Subcutaneous adipose tissue (tissue), 4 donors: ENCODE results near the gene TMCO6. TPM values are rescaled to one million over a fixed set of nuclear protein-coding genes. Genes with fewer than 3 reads are reported as not detected.

Experiments
- total RNA-seq, 4 donors: library from RNA; depleted of rRNA; stranded (reverse); fragments of >200 nt; gene quantifications; one replicate each; pipeline ENCODE4 v1.1.0, GENCODE V29; 2016
- TF ChIP-seq, protein P1 (sequence below): fragments of 450-650 bp; IDR thresholded peaks from one replicate; pipeline ENCODE4 v1.5.1; 2016; ENCODE audit warnings: low read depth, mild to moderate bottlenecking, control low read depth, antibody characterized with exemption, moderate library complexity

Gene TMCO6
- total RNA-seq, 4 donors from 2014 or later, result 11.4 to 64.5 (median 23.7) TPM

DNA sequence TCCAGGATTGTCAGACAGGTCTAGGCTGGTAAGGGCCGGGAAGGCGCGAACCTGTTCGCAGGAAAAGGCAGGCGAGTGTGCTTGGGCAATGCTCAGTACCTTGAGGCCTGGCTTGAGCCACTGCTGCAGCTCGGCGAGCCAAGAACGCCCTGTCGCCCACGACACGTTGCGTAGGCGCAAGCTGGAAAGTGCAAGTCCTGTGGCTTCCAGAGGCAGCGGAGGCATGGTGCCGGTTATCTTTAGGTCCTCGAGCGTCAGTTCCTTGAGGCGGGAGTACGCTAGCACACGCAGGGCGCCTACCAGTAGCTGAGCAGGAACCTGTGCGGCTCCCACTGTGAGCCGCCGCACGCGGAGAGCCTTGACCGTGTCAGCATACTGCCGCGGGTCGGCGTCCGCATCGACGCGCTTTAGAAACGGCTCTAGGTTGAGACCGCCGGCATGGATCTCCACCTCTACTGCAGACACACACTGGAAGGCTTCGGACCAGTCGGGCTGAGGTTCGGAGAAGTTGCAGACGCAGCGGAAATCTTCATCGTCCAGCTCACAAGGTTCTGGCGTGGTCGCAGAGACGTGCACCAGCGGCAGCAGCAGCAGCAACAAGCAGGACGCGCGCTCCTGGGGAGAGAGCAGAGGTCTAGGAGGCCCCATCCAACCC lies 6.8 kb upstream of the TMCO6 start:
- TF ChIP-seq, protein P1, sequence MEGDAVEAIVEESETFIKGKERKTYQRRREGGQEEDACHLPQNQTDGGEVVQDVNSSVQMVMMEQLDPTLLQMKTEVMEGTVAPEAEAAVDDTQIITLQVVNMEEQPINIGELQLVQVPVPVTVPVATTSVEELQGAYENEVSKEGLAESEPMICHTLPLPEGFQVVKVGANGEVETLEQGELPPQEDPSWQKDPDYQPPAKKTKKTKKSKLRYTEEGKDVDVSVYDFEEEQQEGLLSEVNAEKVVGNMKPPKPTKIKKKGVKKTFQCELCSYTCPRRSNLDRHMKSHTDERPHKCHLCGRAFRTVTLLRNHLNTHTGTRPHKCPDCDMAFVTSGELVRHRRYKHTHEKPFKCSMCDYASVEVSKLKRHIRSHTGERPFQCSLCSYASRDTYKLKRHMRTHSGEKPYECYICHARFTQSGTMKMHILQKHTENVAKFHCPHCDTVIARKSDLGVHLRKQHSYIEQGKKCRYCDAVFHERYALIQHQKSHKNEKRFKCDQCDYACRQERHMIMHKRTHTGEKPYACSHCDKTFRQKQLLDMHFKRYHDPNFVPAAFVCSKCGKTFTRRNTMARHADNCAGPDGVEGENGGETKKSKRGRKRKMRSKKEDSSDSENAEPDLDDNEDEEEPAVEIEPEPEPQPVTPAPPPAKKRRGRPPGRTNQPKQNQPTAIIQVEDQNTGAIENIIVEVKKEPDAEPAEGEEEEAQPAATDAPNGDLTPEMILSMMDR, result no peak

DNA sequence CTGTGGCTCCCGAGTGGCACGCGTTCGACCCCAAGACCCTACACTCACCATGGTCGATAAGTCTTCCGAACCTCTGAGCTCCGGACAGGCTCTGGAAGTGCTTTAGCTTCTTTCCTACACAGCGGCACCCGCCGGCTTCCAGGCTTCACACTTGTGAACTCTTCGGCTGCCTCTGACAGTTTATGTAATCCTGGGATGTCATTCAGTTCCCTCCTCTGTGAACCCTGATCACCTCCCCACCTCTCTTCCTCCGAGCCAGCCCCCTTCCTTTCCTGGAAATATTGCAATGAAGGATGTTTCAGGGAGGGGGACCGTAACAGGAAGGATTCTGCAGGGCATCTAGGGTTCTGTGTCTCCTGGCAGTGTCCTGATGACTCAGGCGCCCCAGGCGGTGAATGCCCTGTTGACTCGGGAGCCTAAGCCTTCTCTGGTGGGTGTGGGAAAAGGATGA lies 6.2 kb upstream of the TMCO6 start, which contains the start of gene CD14:
CD14 (minus strand) TSS at position 155 of the 451 bp plus-strand sequence; CDS start at position 51, 104 bp downstream.
- TF ChIP-seq, protein P1, result no peak

DNA sequence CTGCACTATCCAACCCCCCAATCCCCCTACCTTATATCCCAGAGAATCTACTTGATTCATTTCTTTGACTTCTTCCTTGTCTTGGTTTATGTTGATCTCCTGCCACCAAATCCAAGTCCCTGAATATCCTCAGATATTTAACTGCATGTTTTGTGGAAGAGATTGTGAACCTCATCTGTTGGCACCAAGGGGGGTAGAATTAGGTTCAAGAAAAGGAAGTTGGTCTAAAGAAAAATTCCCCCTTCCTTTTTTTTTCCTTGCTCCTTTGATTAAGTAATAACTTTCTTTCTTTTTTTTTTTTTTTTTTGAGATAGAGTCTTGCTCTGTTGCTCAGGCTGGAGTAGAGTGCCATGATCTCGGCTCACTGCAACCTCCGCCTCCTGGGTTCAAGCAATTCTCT lies 5.8 kb upstream of the TMCO6 start:
- TF ChIP-seq, protein P1, result no peak

DNA sequence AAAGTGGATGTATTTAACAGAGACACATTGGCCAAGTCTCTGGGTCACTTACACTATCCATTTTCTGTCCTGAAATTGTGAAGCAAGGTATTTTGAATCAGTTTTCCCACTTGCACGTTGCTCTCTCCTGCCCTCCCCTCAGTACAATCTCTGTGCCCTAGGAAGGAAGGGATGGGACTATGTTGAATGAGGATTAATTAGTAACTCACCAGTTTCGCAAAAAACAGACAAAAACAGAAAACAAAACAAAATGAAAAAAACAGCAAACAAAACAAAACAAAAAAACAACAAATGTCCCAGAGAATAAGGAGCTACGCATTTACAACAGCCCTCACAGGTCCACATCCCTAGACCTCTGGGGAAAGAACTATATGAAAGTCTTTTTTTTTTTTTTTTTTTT lies 5.1 kb upstream of the TMCO6 start:
- TF ChIP-seq, protein P1, result no peak

DNA sequence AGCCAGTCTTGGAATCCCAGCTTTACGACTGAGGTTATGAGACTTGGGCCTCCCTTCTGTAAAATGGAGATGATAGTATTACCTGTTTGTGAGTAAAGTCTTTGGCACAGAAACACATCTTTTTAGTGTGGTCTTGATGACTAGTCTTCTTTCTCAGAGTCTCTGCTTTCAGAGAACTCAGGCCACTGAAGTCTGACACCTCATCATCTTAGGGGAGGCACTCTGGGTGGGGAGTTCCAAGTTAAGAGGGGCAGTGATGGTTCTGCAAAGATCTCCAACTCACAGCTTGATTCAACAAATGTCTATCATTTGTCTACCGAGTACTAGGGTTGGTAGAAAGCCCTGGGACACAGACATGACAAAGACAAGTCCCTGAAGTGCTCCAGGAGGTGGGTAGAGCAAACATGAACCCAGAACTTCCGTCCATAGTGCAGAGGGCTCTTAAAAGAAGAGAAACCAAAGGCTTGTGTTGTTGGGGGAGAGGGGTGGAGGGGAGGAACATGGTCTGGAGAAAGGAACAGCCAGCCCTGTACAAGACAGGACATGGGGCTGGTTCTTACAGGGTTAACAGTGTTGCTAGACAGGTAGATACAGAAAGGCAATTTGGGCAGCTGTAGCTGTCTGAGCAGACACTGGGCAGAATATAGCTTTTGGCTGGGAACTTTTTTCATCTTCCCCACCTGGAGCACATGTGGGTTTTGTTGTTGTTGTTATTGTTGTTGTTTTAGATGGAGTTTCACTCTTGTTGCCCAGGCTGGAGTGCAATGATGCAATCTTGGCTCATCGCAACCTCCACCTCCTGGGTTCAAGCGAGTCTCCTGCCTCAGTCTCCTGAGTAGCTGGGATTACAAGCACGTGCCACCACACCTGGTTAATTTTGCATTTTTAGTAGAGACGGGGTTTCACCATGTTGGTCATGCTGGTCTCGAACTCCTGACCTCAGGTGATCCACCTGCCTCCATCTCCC lies 3.7 kb upstream of the TMCO6 start:
- TF ChIP-seq, protein P1, result no peak

DNA sequence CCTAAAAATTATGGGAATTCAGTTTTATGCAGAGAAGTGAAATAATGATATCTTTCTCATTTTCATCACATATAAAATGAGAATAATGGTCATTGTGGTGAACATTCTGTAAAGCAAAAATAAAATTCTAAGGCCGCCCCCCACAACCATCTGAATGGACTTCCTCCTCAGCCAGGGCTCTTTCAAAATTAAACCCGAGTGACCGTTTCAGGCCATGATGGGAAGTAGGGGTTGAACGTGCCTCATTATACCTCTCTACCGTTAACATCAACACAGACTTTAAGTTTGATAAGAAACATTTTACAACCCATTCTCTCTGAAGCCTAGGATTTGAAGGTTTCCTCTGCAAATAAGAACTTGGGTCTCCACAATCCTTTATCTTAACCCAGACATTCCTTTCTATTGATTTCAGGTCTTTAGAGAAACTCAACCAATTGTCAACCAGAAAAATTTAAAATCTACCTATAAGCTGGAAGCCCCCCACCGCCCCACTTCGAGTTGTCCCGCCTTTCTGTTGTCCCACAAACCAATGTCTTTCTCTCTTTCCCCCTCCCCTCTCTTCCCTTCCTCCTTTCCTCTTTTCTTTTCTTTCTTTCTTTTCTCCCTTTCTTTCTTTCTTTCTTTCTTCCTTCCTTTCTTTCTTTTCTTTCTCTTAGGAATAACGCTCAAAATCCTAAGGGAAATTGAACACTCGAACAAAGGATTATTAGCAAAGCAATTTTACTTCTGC lies 1.7 kb upstream of the TMCO6 start:
- TF ChIP-seq, protein P1, result no peak
